HepG2 (cell line): ENCODE data around the gene NPBWR2. TPM values are rescaled to one million over a fixed set of nuclear protein-coding genes. Genes with fewer than 3 reads are reported as not detected.

ENCODE experiments used
- BORCS8-MEF2B ChIP-seq: sonication (generic); formaldehyde crosslinking; IDR thresholded peaks from 2 replicates; pipeline ENCODE4 v1.8.0; 2022; ENCODE audit warnings: mild to moderate bottlenecking, missing genetic modification reagents
- BRCA1 ChIP-seq: sonication (generic); formaldehyde crosslinking; IDR thresholded peaks from 2 replicates; pipeline ENCODE4 v1.4.0; 2020; ENCODE audit warnings: missing genetic modification reagents
- DPF2 ChIP-seq: sonication (generic); formaldehyde crosslinking; IDR thresholded peaks from 2 replicates; pipeline ENCODE4 v1.4.0; 2020; ENCODE audit warnings: mild to moderate bottlenecking, low read depth, missing genetic modification reagents, borderline replicate concordance
- GFI1 ChIP-seq: sonication (generic); formaldehyde crosslinking; IDR thresholded peaks from 2 replicates; pipeline ENCODE4 v1.5.0; 2020; ENCODE audit warnings: missing genetic modification reagents, mild to moderate bottlenecking, borderline replicate concordance
- IKZF1 ChIP-seq: fragments of 450-650 bp; IDR thresholded peaks from 2 replicates; pipeline ENCODE4 v1.7.1; 2016
- KAT8 ChIP-seq: IDR thresholded peaks from 2 replicates; pipeline ENCODE4 v1.6.1; 2016; ENCODE audit warnings: missing genetic modification reagents, missing compliant biosample characterization
- MBNL3 ChIP-seq: fragments of 250-450 bp; sonication (Bioruptor Pico); conservative IDR thresholded peaks from 2 replicates; pipeline ENCODE4 v1.8.0; 2022; ENCODE audit warnings: mild to moderate bottlenecking, inconsistent platforms
- MIER3 ChIP-seq: IDR thresholded peaks from 2 replicates; pipeline ENCODE4 v1.6.1; 2016; ENCODE audit warnings: missing compliant biosample characterization, borderline replicate concordance
- PLRG1 ChIP-seq: fragments of 450-650 bp; conservative IDR thresholded peaks from 2 replicates; pipeline ENCODE4 v1.6.1; 2016
- SALL2 ChIP-seq: sonication (generic); formaldehyde crosslinking; IDR thresholded peaks from 2 replicates; pipeline ENCODE4 v1.8.1; 2023; ENCODE audit warnings: mild to moderate bottlenecking, missing genetic modification reagents, inconsistent platforms
- SMAD3 ChIP-seq: sonication (generic); formaldehyde crosslinking; IDR thresholded peaks from 2 replicates; pipeline ENCODE4 v1.4.0; 2020; ENCODE audit warnings: missing genetic modification reagents
- SNAPC2 ChIP-seq: sonication (generic); formaldehyde crosslinking; IDR thresholded peaks from 2 replicates; pipeline ENCODE4 v1.8.1; 2022; ENCODE audit warnings: mild to moderate bottlenecking, missing genetic modification reagents
- SRSF4 ChIP-seq: fragments of 200-400 bp; formaldehyde crosslinking; IDR thresholded peaks from one replicate; pipeline ENCODE4 v1.6.1; 2018; ENCODE audit warnings: mild to moderate bottlenecking, low read depth, low read length, moderate library complexity; ENCODE audit not compliant: poor library complexity, severe bottlenecking
- SRY ChIP-seq: sonication (generic); formaldehyde crosslinking; IDR thresholded peaks from 2 replicates; pipeline ENCODE4 v1.8.0; 2022; ENCODE audit warnings: mild to moderate bottlenecking, missing genetic modification reagents
- TMF1 ChIP-seq: sonication (generic); formaldehyde crosslinking; IDR thresholded peaks from 2 replicates; pipeline ENCODE4 v1.8.1; 2022; ENCODE audit warnings: low read depth, missing genetic modification reagents
- YEATS4 ChIP-seq: sonication (generic); formaldehyde crosslinking; IDR thresholded peaks from 2 replicates; pipeline ENCODE4 v1.4.0; 2020; ENCODE audit warnings: missing genetic modification reagents, borderline replicate concordance
- ZBTB7A ChIP-seq: sonication (generic); formaldehyde crosslinking; IDR thresholded peaks from 2 replicates; pipeline ENCODE4 v1.8.0; 2022; ENCODE audit warnings: mild to moderate bottlenecking, missing genetic modification reagents
- ZFP37 ChIP-seq: sonication (generic); formaldehyde crosslinking; IDR thresholded peaks from 2 replicates; pipeline ENCODE4 v1.4.0; 2020; ENCODE audit warnings: missing genetic modification reagents, borderline replicate concordance
- ZFP41 ChIP-seq: sonication (generic); formaldehyde crosslinking; IDR thresholded peaks from 2 replicates; pipeline ENCODE4 v1.4.0; 2020; ENCODE audit warnings: mild to moderate bottlenecking, missing genetic modification reagents, borderline replicate concordance
- ZMYM4 ChIP-seq: sonication (generic); formaldehyde crosslinking; IDR thresholded peaks from 2 replicates; pipeline ENCODE4 v1.8.1; 2023; ENCODE audit warnings: mild to moderate bottlenecking, missing genetic modification reagents
- ZNF12 ChIP-seq: sonication (generic); formaldehyde crosslinking; IDR thresholded peaks from 2 replicates; pipeline ENCODE4 v1.5.0; 2020; ENCODE audit warnings: missing genetic modification reagents
- ZNF326 ChIP-seq: sonication (generic); formaldehyde crosslinking; IDR thresholded peaks from 2 replicates; pipeline ENCODE4 v1.4.0; 2020; ENCODE audit warnings: missing genetic modification reagents, borderline replicate concordance
- ZNF34 ChIP-seq: sonication (generic); formaldehyde crosslinking; IDR thresholded peaks from 2 replicates; pipeline ENCODE4 v1.4.0; 2020; ENCODE audit warnings: mild to moderate bottlenecking, missing genetic modification reagents, borderline replicate concordance
- ZNF430 ChIP-seq: sonication (generic); formaldehyde crosslinking; IDR thresholded peaks from 2 replicates; pipeline ENCODE4 v1.9.0; 2021; ENCODE audit warnings: mild to moderate bottlenecking, missing genetic modification reagents
- ZNF841 ChIP-seq: sonication (generic); formaldehyde crosslinking; IDR thresholded peaks from 2 replicates; pipeline ENCODE4 v1.8.1; 2023; ENCODE audit warnings: missing genetic modification reagents, borderline replicate concordance
- ZNF891 ChIP-seq: sonication (generic); formaldehyde crosslinking; IDR thresholded peaks from 2 replicates; pipeline ENCODE4 v1.5.0; 2020; ENCODE audit warnings: mild to moderate bottlenecking, missing genetic modification reagents
- ZSCAN21 ChIP-seq: sonication (generic); formaldehyde crosslinking; IDR thresholded peaks from 2 replicates; pipeline ENCODE4 v1.8.0; 2022; ENCODE audit warnings: mild to moderate bottlenecking, missing genetic modification reagents, moderate library complexity, borderline replicate concordance
- ZSCAN29 ChIP-seq: sonication (generic); formaldehyde crosslinking; conservative IDR thresholded peaks from 2 replicates; pipeline ENCODE4 v1.4.0; 2020; ENCODE audit warnings: mild to moderate bottlenecking, missing genetic modification reagents
- polyA plus RNA-seq, 8 experiments: library from polyadenylated mRNA; depleted of rRNA in 3 of 8; stranded (reverse) in 7 of 8; unstranded in 1 of 8; fragments of >200 nt; fragmentation: Illumina TruSeq in 4 of 8; extraction: Trizol in 4 of 8; gene quantifications; 2 replicates each; pipeline versions ENCODE4 v1.2.1 to v1.2.3, GENCODE V29; 2011 to 2016; ENCODE audit warnings: low read depth in 4 of 8, missing spikeins in 1 of 8, mixed read lengths in 1 of 8; ENCODE audit not compliant: insufficient read depth in 1 of 8
- total RNA-seq, 5 experiments: library from RNA; depleted of rRNA; stranded (reverse); fragments of >200 nt; fragmentation: Illumina TruSeq; extraction: Trizol; gene quantifications; 2 replicates each; pipeline ENCODE4 v1.2.3, GENCODE V29; 2016; ENCODE audit warnings: low read depth in 1 of 5
- TF ChIP-seq, protein P1 (sequence below): IDR thresholded peaks from 2 replicates; pipeline ENCODE4 v1.6.1; 2016; ENCODE audit warnings: low read depth, borderline replicate concordance
- TF ChIP-seq, protein P2 (sequence below): sonication (generic); formaldehyde crosslinking; IDR thresholded peaks from 2 replicates; pipeline ENCODE4 v1.4.0; 2020; ENCODE audit warnings: mild to moderate bottlenecking, missing genetic modification reagents

The NPBWR2 gene
- total and polyA plus RNA-seq, 2 of the 13 experiments (the other 11 are each of a cell fraction or from before 2014, with no cell fraction given): not detected

DNA sequence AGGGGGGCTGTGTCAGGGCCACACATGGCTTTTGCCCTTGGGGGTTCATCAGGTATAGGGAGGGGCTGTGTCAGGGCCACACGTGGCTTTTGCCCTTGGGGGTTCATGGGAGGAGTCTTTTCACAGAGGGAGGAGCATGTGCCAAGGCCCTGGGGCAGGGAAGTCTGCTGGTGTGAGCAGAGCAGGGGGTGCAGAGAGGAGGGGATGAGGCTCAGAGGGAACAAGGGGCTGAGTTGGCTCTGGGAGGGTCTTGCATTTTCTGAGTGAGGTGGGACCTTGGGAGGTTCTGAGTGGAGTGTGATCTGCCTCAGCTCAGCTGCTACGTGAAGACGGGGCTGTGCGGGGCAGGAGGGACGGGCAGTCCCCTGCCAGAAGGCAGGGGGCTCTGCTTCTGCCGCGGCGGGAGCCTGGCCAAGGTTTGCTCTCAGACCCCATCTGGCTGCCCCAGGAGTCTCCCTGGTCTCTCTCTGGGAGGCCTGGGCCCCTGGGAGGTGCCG, 51.9 kb downstream of the NPBWR2 start (continued):
- TF ChIP-seq YEATS4 (CRISPR knock-in tag) (0 out of 2 replicates have a peak, but pooled peaks have one; percentile 4), ZNF430 (CRISPR knock-in tag) (no peak), ZNF841 (CRISPR knock-in tag) (no peak), ZNF326 (no peak), GFI1 (CRISPR knock-in tag) (peak; percentile 32; the same call in 1 of the 2 replicates), BRCA1 (no peak), ZSCAN29 (peak; percentile 32; the same call in 1 of the 2 replicates), SRY (CRISPR knock-in tag) (peak; percentile 83; the same call in 1 of the 2 replicates), ZMYM4 (CRISPR knock-in tag) (no peak), MIER3 (CRISPR knock-in tag) (no peak), BORCS8-MEF2B (peak; percentile 53; the same call in 1 of the 2 replicates), PLRG1 (no peak), ZFP37 (CRISPR knock-in tag) (no peak), ZNF12 (CRISPR knock-in tag) (0 out of 2 replicates have a peak, but pooled peaks have one; percentile 22), SALL2 (CRISPR knock-in tag) (no peak), TMF1 (0 out of 2 replicates have a peak, but pooled peaks have one; percentile 62), KAT8 (CRISPR knock-in tag) (no peak), MBNL3 (CRISPR knock-in tag) (no peak), SMAD3 (no peak), SNAPC2 (CRISPR knock-in tag) (no peak), ZSCAN21 (CRISPR knock-in tag) (no peak), ZBTB7A (CRISPR knock-in tag) (no peak), DPF2 (0 out of 2 replicates have a peak, but pooled peaks have one; percentile 23), SRSF4 (no peak), ZNF891 (CRISPR knock-in tag) (0 out of 2 replicates have a peak, but pooled peaks have one; percentile 34), ZNF34 (CRISPR knock-in tag) (no peak), IKZF1 (0 out of 2 replicates have a peak, but pooled peaks have one; percentile 27), ZFP41 (no peak)
- TF ChIP-seq, protein P1, sequence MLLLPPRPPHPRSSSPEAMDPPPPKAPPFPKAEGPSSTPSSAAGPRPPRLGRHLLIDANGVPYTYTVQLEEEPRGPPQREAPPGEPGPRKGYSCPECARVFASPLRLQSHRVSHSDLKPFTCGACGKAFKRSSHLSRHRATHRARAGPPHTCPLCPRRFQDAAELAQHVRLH (CRISPR knock-in tag): 0 out of 2 replicates have a peak, but pooled peaks have one; percentile 4
- TF ChIP-seq, protein P2, sequence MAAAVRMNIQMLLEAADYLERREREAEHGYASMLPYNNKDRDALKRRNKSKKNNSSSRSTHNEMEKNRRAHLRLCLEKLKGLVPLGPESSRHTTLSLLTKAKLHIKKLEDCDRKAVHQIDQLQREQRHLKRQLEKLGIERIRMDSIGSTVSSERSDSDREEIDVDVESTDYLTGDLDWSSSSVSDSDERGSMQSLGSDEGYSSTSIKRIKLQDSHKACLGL: peak; percentile 14; the same call in 1 of the 2 replicates
